ENCODE measurements around the gene SUCNR1. TPM values are rescaled to one million over a fixed set of nuclear protein-coding genes. Genes with fewer than 3 reads are reported as not detected.
"Not testable (repeated sequence)": the region's sequence is repeated elsewhere in the genome, so short reads cannot be mapped to it uniquely, and the experiment has no call there.

SUCNR1 gene
- total RNA-seq, 2 donors from 2014 or later = not detected

- Histone ChIP-seq H3K27ac (ENCODE audit: low read depth, low read length) (no peak overlapping the region), H3K36me3 (ENCODE audit: control insufficient read depth, insufficient read depth, low read length) (no peaks in the 10 kb centered on the region), H3K9ac (ENCODE audit: extremely low read depth, low read length, poor library complexity, severe bottlenecking) (no peak overlapping the region), H3K4me1 (ENCODE audit: control insufficient read depth, insufficient read depth, low read length) (no peaks in the 10 kb centered on the region), H3K4me3 (ENCODE audit: low read length) (no peak overlapping the region), H3K27me3 (ENCODE audit: control insufficient read depth, insufficient read depth, low read length, poor library complexity, severe bottlenecking) (no peaks in the 10 kb centered on the region), H3K9me3 (ENCODE audit: control insufficient read depth, low read length) (no peaks in the 10 kb centered on the region)
- H3K9me3 Mint-ChIP-seq = peaks cover 21% of the 10 kb centered on the region
- no peak for DNase-seq
- H3K4me3 Mint-ChIP-seq = no peak overlapping the region
- peaks cover 3% of the 10 kb centered on the region for H3K27me3 Mint-ChIP-seq (ENCODE audit: insufficient read depth)
- H3K27ac Mint-ChIP-seq = no peak overlapping the region
- no peaks in the 10 kb centered on the region for H3K4me1 Mint-ChIP-seq
- no peaks in the 10 kb centered on the region for H3K36me3 Mint-ChIP-seq (ENCODE audit: low read depth)
- no peak for TF ChIP-seq CTCF (conservative IDR thresholded peaks at IDR 0.05)
- WGBS, 2 experiments (ENCODE audit: insufficient coverage in 1 of 2, insufficient read length in 1 of 2) = 88 to 100% methylated on average over 2 to 5 of the region's 5 CpGs
Observed at GRCh38 chr3:151926956-151927355, 53.5 kb downstream of the SUCNR1 start.

DNA sequence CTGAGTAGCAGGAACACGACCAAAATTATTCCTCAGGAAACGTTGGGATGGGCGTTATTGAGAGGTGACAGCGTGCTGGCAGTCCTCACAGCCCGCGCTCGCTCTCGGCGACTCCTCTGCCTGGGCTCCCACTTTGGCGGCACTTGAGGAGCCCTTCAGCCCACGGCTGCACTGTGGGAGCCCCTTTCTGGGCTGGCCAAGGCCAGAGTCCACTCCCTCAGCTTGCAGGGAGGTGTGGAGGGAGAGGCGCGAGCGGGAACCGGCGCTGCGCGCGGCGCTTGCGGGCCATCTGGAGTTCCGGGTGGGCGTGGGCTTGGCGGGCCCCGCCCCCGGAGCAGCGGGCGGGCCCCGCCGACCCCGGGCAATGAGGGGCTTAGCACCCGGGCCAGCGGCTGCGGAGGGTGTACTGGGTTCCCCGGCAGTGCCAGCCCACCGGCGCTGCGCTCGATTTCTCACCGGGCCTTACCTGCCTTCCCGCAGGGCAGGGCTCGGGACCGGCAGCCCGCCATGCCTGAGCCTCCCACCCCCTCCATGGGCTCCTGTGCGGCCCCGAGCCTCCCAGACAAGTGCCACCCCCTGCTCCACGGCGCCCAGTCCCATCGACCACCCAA is 54.6 kb downstream of the SUCNR1 start:
- not testable (repeated sequence) for H3K4me1 ChIP-seq (ENCODE audit: control insufficient read depth, insufficient read depth, low read length); H3K36me3 Mint-ChIP-seq (ENCODE audit: low read depth); H3K27me3 Mint-ChIP-seq (ENCODE audit: insufficient read depth); H3K9me3 ChIP-seq (ENCODE audit: control insufficient read depth, low read length); DNase-seq; H3K4me3 ChIP-seq (ENCODE audit: low read length); H3K27ac Mint-ChIP-seq; H3K36me3 ChIP-seq (ENCODE audit: control insufficient read depth, insufficient read depth, low read length); H3K27me3 ChIP-seq (ENCODE audit: control insufficient read depth, insufficient read depth, low read length, poor library complexity, severe bottlenecking); H3K4me1 Mint-ChIP-seq; H3K27ac ChIP-seq (ENCODE audit: low read depth, low read length); H3K9ac ChIP-seq (ENCODE audit: extremely low read depth, low read length, poor library complexity, severe bottlenecking); H3K4me3 Mint-ChIP-seq
- H3K9me3 Mint-ChIP-seq = peaks cover 21% of the 10 kb centered on the region
- 96 to 99% methylated on average over 14 to 49 of the region's 49 CpGs for WGBS, 2 experiments (ENCODE audit: insufficient coverage in 1 of 2, insufficient read length in 1 of 2)

GRCh38 chr3:151931171-151931570 is 57.7 kb downstream of the SUCNR1 start:
- H3K9me3 Mint-ChIP-seq = peaks cover 21% of the 10 kb centered on the region
- no peaks in the 10 kb centered on the region for H3K27me3 ChIP-seq (ENCODE audit: control insufficient read depth, insufficient read depth, low read length, poor library complexity, severe bottlenecking)
- DNase-seq = no peak
- no peak overlapping the region for H3K27ac Mint-ChIP-seq
- no peaks in the 10 kb centered on the region for H3K4me1 Mint-ChIP-seq
- no peak overlapping the region for H3K4me3 Mint-ChIP-seq
- no peaks in the 10 kb centered on the region for H3K36me3 ChIP-seq (ENCODE audit: control insufficient read depth, insufficient read depth, low read length)
- no peak overlapping the region for H3K9ac ChIP-seq (ENCODE audit: extremely low read depth, low read length, poor library complexity, severe bottlenecking)
- no peak overlapping the region for H3K27ac ChIP-seq (ENCODE audit: low read depth, low read length)
- 100% methylated on average over 1 of the region's 1 CpG; no CpG with 5 or more reads in 1 of the 2 experiments for WGBS, 2 experiments (ENCODE audit: insufficient coverage in 1 of 2, insufficient read length in 1 of 2)
- no peaks in the 10 kb centered on the region for H3K36me3 Mint-ChIP-seq (ENCODE audit: low read depth)
- H3K9me3 ChIP-seq (ENCODE audit: control insufficient read depth, low read length) = no peaks in the 10 kb centered on the region
- no peak overlapping the region for H3K4me3 ChIP-seq (ENCODE audit: low read length)
- TF ChIP-seq CTCF (conservative IDR thresholded peaks at IDR 0.05) = no peak
- no peaks in the 10 kb centered on the region for H3K4me1 ChIP-seq (ENCODE audit: control insufficient read depth, insufficient read depth, low read length)
- no peaks in the 10 kb centered on the region for H3K27me3 Mint-ChIP-seq (ENCODE audit: insufficient read depth)

All from endodermal cell (in vitro differentiated cells).